RWPE2 (cell line): ENCODE data around the gene ING2.

Source experiments
- ATAC-seq: fragments of 200-7000 bp; cut with Tn5 transposase; 3 replicates; pipeline ENCODE4 v1.9.1; 2021; ENCODE audit warnings: low read depth
- DNase-seq: peaks from one replicate; pipeline ENCODE4 v3.0.0-alpha.2; 2020; ENCODE audit warnings: low spot score
- H3K27ac ChIP-seq: fragments of 450-650 bp; 2 replicates; pipeline ENCODE4 v1.5.1; 2017; ENCODE audit warnings: mild to moderate bottlenecking; ENCODE audit not compliant: poor library complexity, severe bottlenecking
- H3K27me3 ChIP-seq: fragments of 250-450 bp; sonication (Bioruptor Pico); 2 replicates; pipeline ENCODE4 v1.5.1; 2021; ENCODE audit warnings: mild to moderate bottlenecking, moderate library complexity; ENCODE audit not compliant: insufficient read depth, poor library complexity, severe bottlenecking
- H3K36me3 ChIP-seq: fragments of 250-450 bp; sonication (Bioruptor Pico); 2 replicates; pipeline ENCODE4 v1.5.1; 2020; ENCODE audit warnings: low read depth, mild to moderate bottlenecking, moderate library complexity
- H3K4me1 ChIP-seq: fragments of 250-450 bp; sonication (Bioruptor Pico); 2 replicates; pipeline ENCODE4 v1.5.1; 2021; ENCODE audit warnings: mild to moderate bottlenecking, moderate library complexity; ENCODE audit not compliant: insufficient read depth, poor library complexity, severe bottlenecking
- H3K4me3 ChIP-seq: fragments of 250-450 bp; sonication (Bioruptor Pico); 2 replicates; pipeline ENCODE4 v1.5.1; 2021; ENCODE audit warnings: mild to moderate bottlenecking, moderate library complexity; ENCODE audit not compliant: severe bottlenecking
- H3K9me3 ChIP-seq: fragments of 250-450 bp; sonication (Bioruptor Pico); 2 replicates; pipeline ENCODE4 v1.5.1; 2021; ENCODE audit warnings: mild to moderate bottlenecking, moderate library complexity; ENCODE audit not compliant: severe bottlenecking
- TF ChIP-seq, protein P1 (sequence below): fragments of 450-650 bp; IDR thresholded peaks from one replicate; pipeline ENCODE4 v1.5.1; 2017; ENCODE audit warnings: mild to moderate bottlenecking, moderate library complexity; ENCODE audit not compliant: poor library complexity, severe bottlenecking

Gene ING2

GRCh38 chr4:183517781-183518180 lies 12.9 kb downstream of the ING2 start:
- H3K9me3 ChIP-seq, result no peaks in the 10 kb centered on the region
- DNase-seq (no peak), ATAC-seq (no peak)
- peaks cover 5% of the 10 kb centered on the region for H3K36me3 ChIP-seq
- TF ChIP-seq, protein P1, sequence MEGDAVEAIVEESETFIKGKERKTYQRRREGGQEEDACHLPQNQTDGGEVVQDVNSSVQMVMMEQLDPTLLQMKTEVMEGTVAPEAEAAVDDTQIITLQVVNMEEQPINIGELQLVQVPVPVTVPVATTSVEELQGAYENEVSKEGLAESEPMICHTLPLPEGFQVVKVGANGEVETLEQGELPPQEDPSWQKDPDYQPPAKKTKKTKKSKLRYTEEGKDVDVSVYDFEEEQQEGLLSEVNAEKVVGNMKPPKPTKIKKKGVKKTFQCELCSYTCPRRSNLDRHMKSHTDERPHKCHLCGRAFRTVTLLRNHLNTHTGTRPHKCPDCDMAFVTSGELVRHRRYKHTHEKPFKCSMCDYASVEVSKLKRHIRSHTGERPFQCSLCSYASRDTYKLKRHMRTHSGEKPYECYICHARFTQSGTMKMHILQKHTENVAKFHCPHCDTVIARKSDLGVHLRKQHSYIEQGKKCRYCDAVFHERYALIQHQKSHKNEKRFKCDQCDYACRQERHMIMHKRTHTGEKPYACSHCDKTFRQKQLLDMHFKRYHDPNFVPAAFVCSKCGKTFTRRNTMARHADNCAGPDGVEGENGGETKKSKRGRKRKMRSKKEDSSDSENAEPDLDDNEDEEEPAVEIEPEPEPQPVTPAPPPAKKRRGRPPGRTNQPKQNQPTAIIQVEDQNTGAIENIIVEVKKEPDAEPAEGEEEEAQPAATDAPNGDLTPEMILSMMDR, result no peak
- H3K4me1 ChIP-seq, result no peaks in the 10 kb centered on the region
- no peak overlapping the region for H3K4me3 ChIP-seq
- no peak overlapping the region for H3K27ac ChIP-seq
- H3K27me3 ChIP-seq, result no peaks in the 10 kb centered on the region

DNA sequence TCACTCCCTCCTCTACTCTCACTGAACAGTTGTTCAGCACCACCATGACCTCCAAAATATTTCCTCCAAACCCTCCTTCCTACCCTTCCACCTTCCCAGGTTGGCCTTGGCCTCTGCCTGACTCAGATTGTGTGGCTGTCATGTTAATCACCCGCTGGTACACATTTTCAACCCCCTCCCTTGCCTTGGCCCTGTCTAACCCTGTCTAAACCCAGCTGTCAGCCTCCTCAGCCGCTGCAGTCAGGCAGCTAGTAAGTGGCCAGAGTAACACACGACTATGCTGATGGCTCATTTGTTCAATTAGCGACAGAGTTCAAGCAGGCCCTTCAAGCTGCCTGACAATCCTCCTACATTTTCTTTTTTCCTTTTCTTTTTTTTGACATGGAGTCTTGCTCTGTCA lies 18.0 kb downstream of the ING2 start:
- no peak for DNase-seq
- H3K9me3 ChIP-seq, result no peaks in the 10 kb centered on the region
- H3K27ac ChIP-seq, result no peak overlapping the region
- TF ChIP-seq, protein P1, result no peak
- no peaks in the 10 kb centered on the region for H3K4me1 ChIP-seq
- no peaks in the 10 kb centered on the region for H3K27me3 ChIP-seq
- H3K36me3 ChIP-seq, result no peaks in the 10 kb centered on the region
- no peak overlapping the region for H3K4me3 ChIP-seq
- ATAC-seq, result no peak

- H3K4me3 ChIP-seq, result no peak overlapping the region
- H3K4me1 ChIP-seq, result no peaks in the 10 kb centered on the region
- no peak overlapping the region for H3K27ac ChIP-seq
- ATAC-seq, result no peak
- DNase-seq, result no peak
- TF ChIP-seq, protein P1, result no peak
- H3K27me3 ChIP-seq, result no peaks in the 10 kb centered on the region
- no peaks in the 10 kb centered on the region for H3K36me3 ChIP-seq
- H3K9me3 ChIP-seq, result no peaks in the 10 kb centered on the region
Measured at GRCh38 chr4:183527326-183527725, 22.5 kb downstream of the ING2 start.

GRCh38 chr4:183532821-183533220 lies 28.0 kb downstream of the ING2 start:
- ATAC-seq, result peak; percentile 56; the same call in 1 of the 3 replicates
- TF ChIP-seq, protein P1, result no peak

GRCh38 chr4:183533698-183534097 lies 28.8 kb downstream of the ING2 start:
- Histone ChIP-seq H3K27ac (no peak overlapping the region), H3K9me3 (no peaks in the 10 kb centered on the region), H3K27me3 (peaks cover 5% of the 10 kb centered on the region), H3K36me3 (no peaks in the 10 kb centered on the region), H3K4me3 (no peak overlapping the region), H3K4me1 (no peaks in the 10 kb centered on the region)
- no peak for DNase-seq
- ATAC-seq, result no peak
- TF ChIP-seq, protein P1, result no peak

More at GRCh38 chr4:183532821-183533220, 28.0 kb downstream of the ING2 start:
- no peaks in the 10 kb centered on the region for H3K4me1 ChIP-seq
- H3K27ac ChIP-seq, result no peak overlapping the region
- no peak overlapping the region for H3K4me3 ChIP-seq
- no peaks in the 10 kb centered on the region for H3K9me3 ChIP-seq
- H3K27me3 ChIP-seq, result peaks cover 5% of the 10 kb centered on the region
- H3K36me3 ChIP-seq, result no peaks in the 10 kb centered on the region
- no peak for DNase-seq
